RPMI8226 (cell line): ENCODE results near the gene CYP26A1.

ENCODE experiments used
- DNase-seq: peaks from one replicate; pipeline ENCODE4 v3.0.0-alpha.2; 2015

Gene CYP26A1

DNA sequence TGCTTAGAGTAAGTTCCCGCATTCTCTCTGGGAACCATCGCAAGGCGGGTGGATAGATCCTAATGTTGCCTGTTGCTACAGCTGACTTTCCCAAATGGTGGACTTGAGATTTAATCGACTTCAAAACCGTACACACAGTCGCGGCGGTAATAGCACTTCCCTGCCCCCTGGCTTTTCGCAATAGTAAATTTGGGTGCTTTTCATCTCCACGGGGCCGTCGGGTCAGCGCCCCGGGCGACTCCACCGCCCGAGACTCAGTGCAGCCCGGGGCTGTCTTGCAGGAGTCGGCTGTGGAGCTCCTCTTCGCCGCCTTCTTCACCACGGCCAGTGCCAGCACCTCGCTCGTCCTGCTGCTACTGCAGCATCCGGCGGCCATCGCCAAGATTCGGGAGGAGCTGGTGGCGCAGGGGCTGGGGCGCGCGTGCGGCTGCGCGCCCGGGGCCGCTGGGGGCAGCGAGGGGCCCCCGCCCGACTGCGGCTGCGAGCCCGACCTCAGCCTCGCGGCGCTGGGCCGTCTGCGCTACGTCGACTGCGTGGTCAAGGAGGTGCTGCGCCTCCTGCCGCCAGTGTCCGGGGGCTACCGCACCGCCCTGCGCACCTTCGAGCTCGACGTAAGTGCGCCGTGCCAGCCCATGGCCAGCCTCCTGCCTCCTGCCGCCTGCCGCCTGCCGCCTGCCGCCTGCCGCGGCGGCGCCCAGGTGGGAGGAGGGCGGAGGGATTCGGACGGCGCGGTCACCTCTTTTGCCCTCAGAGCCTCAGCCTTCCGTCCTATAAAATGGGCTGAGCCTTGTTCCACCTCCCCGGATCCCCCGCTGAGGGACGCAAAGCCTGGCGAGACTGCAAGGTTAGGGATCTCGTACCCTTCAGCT lies 7.8 kb upstream of the CYP26A1 start:
- peak; percentile 44 for DNase-seq

DNA sequence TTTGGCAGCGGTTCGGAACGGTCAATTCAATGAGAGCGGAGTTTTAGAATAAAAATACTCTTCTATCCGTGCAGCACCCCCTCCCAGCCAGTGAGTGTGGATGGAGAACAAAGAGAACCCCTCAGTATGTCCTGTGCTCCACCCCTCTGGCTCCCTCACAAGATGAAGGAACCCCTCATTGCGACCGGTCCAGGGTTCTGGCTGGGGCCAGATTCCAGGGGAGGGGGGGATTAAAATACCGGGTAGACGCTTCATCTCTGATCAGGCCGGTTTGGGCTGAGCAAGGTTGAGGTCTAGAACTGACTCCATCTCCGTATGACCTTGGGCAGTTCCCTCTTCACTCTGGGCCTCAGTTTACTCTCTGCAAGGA lies 7.2 kb upstream of the CYP26A1 start:
- no peak for DNase-seq

DNA sequence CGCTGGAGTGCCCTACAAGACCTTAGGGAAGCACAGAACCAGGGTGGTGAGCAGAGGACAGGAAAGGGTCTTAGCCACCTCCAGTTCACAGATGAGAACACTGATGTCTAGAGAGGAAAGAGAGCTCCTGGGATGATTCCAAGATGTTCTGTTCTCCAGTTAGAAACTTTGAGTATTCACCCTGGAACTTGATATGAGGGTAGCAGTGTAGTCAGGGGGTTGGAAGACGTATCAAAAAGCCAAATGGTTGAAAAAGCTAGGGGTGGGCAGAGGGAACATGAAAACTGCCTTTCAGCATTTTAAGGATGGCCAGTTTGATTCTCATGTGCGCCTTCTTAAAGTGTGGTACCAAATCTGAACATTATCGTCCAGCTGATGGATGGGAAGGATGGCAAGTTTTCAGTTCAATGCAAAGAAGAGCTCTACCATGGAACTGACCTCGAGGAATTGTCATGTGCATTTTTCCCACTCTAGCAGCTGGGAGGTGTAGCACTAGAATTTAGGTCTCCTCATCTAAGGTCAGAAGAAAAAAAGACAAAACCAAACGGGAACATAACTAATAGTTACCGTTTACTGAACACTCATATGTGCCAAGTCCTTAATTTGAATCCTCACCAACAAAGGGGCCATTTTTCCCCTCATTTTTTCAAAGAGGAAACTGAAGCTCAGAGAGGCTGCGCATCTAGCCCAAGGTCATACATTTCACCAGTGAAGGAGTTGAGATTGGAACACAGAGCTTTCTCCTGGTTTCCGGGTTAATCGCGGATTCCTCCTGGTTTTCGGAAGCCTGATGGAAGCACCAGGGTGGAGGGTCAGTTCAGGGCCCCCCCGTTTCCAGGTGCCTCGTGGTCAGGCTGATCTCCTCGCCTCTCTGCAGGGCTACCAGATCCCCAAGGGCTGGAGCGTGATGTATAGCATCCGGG lies 6.0 kb upstream of the CYP26A1 start:
- no peak for DNase-seq

DNA sequence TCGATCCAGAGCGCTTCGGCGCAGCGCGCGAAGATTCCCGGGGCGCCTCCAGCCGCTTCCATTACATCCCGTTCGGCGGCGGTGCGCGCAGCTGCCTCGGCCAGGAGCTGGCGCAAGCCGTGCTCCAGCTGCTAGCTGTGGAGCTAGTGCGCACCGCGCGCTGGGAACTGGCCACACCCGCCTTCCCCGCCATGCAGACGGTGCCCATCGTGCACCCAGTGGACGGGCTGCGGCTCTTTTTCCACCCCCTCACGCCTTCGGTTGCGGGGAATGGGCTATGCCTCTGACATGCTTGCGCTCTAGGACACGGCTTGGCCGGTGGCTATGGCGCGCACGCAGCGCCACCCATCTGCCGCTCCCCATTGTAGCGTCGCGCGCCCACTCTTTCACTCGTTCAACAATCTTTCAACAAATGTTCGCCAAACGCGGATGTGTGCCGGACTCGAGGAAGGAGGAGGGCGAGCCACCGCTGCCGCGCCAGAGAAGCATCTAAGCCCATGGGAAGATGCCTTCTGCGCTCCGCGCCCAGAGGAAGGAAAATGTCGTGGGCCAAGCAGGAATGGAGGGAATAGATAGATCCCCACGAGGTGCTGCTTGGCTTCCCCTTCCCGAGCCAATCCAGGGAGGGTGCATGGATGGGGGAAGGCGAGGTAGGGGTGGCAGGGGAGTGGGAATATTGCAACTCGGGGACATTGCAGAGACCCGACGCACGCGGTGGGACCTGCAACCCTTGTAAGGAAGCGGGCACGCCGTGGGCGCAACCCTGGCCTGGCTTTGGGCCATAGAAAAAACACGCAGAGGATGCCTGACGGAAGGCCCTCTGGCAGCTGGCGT lies 5.1 kb upstream of the CYP26A1 start:
- peak; percentile 26 for DNase-seq

DNA sequence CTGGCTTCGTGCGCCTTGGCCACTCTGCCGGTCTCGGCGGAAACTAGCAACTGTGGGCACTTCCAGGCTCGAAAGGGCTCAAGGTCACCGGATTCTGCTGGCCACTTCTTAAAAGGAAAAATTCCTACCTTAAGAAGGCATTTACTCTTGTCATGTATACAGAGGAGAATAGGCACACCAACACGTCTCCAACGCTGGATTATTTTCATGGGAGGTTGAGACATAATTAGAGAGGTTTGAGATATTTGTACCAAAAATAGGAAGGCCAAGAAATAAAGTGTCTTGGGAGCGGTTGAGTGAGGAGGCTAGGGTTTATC lies 4.5 kb upstream of the CYP26A1 start:
- DNase-seq = no peak

DNA sequence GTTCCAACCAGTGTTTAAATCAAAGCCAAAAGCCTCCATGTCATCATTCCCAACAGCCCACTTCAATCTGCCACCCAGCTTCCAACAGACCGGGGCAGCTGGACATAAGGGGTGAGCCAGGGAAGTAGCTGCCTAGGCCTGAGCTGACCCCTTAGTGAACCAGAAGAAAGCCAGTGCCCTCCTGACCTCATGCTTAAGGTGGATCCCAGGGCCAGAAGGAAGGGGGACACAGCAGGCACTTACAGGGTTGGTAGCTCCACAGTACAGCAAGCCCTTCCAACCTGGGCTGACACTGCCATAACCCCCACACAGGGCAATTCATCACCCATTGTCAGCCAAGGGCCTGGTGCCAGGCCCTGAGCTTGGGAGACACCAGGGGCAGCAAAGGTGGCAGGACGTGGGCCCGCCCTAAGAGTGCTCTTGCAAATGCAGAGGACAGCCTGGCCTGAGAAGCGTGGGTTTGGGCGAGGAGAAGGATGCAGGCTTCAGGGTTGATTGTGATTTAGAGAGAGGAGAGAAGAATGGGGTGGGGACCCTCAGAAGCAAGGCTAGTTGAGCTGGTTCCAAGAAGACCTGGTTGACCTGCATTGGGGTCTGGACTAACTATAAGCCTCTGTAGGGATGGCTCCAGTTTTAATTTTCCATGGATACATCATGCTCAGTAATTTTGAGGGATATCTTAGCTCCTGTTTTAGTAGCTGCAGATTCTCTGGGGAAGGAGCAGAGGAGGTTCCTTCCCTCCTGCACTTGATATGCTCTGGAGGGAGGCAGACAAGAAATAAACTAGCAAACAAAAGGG lies 3.1 kb upstream of the CYP26A1 start:
- DNase-seq = no peak

DNA sequence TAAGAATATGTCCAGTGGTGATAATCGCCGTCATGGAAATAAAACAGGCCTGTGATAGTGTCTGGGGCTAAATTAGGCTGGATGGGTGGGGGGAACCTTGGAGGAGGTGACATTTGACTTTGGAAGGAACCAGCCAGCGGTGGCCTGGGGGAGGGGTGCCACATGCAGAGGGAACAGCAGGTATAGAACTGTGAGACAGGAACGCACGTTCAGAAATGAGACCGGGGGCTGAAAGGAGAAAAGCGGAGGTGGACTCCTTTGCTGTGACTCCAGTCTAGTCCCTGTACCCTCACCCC lies 2.6 kb upstream of the CYP26A1 start:
- DNase-seq = no peak

DNA sequence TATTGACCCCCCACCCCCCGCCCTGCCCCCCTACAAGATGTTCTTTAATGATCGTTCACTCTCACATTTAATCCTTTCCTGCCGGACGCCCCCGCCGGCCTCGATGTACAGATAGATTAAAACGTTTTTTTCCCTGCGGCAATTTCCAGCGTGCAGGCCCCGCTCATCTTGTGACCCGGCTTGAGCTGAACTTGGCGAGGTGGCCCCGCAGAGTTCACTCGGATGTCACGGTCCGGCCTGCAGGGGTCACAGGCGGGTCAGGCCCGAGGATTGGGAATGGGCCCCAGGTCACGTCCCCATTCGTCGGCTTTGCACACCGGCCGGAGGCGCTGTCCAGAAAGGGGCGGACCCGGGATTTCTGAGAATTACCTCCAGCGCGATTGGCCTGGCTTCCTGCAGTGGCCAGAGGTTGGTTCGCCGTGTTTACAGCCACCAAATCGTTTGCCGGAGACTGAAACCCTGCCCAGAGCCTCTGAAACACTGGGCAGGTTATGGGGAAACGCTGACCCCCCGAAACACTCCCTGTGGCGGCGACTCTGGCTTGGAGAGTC lies 1.9 kb upstream of the CYP26A1 start:
- peak; percentile 62 for DNase-seq

DNA sequence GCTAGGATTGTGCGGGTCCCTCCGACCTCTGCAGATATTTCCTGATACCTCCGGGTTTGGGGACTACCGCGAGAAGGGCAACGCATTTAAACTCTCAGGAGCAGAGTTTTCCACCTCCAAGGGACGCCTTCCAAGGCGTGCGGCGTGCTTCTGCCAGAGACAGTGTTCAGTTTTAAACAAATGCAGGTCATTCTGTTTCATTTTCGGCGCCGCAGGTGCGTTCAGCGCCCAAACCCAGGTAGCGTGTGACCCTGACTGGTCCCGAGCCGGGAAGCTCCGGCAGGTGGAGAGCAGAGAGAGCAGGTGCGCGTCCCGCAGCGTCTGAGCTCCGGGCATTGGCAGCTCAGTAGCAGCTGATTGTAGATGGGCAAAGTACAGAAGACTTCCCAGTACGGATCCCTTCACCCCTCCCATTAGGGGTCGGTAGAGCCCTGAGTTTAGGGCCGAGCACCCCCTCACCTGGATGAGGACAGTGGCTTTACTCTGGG lies 1.4 kb upstream of the CYP26A1 start:
- peak; percentile 86 for DNase-seq

DNA sequence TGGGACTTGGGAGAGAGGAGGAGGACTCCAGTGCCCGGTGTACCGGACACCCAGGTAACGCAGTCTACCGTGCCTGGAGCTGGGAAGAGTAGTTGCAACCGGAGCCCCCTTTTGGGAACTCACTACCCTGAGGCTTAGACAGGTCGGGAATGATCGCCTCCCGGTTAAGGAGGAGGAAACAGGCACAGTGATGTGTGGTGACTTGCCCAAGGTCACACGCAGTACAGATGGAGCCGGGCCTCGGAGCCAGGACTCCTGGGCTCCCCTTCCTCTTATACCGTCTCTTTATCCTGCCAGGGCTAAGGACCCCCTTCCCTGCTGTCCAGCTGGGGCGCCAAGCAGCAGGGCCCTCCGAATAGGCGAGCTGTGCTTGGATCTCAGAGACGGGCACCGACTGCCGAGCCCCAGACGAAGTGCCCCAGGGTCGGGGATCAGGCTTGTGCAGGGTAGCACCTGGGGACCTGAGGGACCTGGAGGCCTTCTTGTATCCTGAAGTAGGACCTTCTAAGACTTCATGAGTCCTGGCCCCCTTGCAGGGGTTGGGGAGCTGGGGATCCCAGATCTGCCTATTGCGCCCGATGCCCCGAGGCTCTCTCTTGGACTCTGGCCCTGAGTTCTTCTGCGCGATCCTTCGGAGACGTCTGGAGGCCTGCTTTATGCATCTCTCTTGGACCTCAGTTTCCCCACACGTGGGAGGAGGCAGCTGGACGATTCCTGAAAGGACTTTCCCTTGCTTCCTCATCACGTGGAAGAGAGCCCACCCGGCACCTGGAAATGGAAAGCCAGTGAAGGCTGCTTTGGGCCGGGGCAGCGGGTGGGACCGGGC lies 767 bp upstream of the CYP26A1 start:
- DNase-seq = peak; percentile 24

DNA sequence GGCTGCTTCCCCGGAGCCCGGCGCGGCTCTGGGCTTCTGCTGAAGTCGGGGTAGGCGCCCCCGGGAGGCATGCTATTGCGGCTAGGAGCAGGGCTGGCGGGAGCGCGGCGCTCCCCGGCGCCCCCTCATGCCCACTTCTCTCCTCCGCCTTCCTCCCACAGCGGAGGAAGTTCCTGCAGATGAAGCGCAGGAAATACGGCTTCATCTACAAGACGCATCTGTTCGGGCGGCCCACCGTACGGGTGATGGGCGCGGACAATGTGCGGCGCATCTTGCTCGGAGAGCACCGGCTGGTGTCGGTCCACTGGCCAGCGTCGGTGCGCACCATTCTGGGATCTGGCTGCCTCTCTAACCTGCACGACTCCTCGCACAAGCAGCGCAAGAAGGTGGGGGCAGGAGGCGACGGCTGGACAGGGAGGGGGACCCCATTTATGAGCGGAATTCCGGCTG lies 479 bp downstream of the CYP26A1 start:
- DNase-seq = peak; percentile 41

DNA sequence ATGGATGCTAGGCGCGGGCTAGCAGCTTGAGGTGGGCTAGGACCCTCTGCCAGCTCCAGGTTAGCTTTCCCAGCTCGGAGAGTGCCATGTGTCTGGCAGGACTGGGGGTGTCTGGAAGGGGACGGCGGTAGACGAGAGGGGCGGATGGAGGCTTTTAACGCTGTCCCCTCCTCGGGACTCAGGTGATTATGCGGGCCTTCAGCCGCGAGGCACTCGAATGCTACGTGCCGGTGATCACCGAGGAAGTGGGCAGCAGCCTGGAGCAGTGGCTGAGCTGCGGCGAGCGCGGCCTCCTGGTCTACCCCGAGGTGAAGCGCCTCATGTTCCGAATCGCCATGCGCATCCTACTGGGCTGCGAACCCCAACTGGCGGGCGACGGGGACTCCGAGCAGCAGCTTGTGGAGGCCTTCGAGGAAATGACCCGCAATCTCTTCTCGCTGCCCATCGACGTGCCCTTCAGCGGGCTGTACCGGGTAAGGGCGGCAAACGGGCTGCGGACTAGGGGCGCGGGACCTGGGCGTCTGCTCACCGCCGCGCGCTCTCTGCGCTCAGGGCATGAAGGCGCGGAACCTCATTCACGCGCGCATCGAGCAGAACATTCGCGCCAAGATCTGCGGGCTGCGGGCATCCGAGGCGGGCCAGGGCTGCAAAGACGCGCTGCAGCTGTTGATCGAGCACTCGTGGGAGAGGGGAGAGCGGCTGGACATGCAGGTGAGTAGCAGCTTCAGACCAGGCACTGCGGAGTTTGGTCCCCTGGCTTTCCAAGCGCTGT lies 1.1 kb downstream of the CYP26A1 start:
- DNase-seq = no peak

DNA sequence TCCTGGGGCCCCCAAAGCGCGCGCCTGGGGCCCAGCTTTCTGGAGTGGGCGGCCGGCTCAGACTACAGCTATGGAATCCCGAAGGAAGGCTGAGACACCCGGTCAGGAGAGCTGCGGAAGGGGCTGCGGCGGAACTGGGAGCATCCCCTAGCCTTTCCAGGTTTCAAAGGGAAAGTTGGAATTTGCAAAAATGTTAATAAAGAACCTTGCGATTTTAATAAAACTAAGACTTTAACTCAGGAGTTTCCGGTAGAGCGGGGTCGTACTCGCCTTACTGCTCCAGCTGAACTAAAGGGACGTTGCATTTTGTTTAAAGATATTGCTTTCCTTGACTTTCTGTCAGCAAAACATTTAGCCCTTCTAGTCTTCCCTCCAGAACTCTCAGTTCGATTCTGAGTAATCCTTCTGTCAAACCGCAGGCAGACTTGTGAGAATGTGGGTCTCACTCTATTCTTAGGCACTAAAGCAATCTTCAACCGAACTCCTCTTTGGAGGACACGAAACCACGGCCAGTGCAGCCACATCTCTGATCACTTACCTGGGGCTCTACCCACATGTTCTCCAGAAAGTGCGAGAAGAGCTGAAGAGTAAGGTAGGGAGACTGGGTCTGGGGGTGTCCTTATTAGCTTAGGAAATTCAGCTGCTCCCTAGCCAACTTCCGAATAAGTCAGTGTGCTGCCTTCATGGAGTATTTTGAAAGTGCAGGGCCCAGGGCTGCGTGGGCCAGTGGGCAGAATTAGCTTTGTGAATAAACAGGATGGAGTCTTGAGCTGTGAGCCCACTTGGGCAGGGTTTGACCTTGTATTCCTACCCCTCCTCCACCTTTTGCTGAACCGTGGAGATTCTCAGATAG lies 1.9 kb downstream of the CYP26A1 start:
- DNase-seq = no peak

DNA sequence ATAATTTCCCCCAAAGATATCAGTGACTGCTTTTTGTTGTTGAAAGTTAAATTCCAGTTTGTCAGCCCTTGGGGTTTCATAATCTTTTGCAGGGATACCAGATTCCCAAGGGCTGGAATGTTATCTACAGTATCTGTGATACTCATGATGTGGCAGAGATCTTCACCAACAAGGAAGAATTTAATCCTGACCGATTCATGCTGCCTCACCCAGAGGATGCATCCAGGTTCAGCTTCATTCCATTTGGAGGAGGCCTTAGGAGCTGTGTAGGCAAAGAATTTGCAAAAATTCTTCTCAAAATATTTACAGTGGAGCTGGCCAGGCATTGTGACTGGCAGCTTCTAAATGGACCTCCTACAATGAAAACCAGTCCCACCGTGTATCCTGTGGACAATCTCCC lies 3.2 kb downstream of the CYP26A1 start:
- DNase-seq = no peak

DNA sequence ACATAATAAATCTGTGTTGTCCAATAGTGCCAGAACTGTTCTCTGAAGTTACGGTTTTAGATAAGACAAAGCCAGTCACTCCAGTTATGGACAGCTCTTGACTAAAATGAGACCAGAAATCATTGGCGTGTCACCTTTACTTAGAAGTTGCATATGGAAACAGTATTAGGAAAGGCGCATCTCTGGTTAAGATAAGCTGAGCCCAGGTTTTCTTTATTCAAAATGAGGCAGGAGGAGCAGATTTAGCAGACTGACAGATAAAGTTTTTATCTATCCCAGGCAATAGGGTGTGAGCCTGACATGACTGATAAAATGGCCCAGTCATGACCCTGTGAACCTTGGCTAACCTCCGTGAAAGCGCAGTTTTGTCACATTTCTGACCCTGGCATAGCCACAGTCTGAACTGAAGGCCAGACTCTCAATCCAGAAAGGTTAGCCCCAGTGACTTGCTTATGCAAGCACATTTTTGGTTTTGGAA lies 4.2 kb downstream of the CYP26A1 start:
- peak; percentile 66 for DNase-seq

DNA sequence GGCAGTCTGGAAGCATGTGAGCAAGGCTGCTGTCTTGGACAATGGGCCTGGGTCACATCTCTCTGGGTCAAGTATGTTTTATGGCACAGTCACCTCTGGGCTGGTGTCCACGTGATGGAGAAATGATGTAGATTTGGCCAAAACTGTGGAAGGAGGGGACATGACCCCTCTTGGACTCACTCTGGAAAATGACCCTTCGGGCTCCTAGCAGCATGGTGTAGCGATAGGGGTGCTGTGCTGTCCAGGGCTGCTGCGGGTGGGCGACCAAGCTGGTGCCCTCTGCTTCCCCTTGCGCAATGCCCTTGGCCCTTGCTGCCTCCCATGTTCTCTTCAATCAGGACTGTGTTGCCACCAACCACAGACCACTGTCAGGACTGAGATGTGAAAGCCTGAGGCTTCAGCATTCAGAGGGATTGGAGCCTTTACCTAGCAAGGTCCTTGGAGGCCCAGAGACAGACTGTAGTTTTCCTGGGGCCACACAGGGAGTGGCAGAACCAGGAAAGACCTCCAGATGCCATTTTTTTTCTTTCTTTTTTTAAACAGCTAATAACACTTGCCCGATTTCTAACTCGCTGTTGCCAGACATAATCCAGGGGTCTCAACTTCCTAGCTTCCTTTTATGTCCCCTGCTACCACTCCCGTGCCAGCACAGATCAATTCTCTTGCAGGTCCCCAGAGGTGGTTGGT lies 6.1 kb downstream of the CYP26A1 start:
- no peak for DNase-seq

DNA sequence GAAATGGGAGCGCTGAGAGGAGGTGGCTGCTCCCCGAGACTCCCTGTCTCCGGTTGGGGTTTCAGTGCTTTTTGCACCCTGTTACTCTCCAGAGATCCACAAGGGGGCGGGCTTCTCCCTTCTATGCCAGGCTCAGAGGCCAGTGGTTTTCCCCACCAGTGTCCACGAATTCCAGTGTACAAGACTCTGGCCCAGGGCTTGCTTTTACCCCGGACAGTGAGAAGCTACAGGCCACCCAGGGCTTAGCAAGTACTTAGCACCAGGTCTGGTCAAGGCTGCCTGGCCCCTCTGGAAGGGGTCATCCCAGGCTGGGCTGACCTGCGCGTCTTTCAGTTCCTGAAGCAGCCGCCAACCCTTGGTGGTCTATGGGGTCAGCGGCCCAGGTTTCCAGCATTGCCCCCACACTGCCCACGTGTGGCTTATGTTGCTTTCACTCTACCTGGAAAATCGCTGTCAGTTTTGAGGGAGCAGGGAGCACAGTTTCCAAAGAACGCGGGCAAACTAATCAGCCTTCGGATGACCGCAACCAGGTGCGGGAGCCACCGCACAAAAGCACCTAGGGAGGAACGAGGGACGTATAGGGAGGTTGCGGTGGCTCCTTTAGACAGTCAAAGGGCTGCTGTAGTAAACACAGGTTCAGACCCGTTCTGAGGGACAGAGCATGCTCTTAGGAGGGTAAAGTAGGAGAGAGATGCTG lies 6.8 kb downstream of the CYP26A1 start:
- DNase-seq = peak; percentile 38

DNA sequence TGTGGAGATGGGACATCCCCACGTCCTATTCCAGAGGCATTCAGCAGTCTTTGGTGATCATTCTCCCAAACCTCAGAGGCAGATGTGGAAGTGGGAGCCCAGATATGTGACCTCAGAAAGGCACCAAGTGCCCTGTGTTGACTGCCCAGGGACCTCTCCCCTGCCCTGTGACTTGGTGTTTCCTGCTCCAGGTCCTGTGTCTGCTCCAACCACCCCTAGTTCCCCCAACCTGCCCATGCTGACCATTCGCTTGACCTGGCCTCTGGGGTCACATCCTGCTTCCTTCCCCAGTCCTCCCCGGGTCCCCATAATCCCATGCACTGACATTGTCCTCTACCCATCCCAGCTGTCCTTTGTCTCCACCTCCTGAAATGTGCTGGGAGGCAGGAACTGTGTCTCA lies 7.6 kb downstream of the CYP26A1 start:
- DNase-seq = no peak
